SIG-M5 (cell line): ENCODE measurements around the gene CRYBB2.
"Not testable (repeated sequence)": the region's sequence is repeated elsewhere in the genome, so short reads cannot be mapped to it uniquely, and the experiment has no call there.

Experiments used
- DNase-seq: peaks from one replicate; lab custom pipeline; 2025; lab: John Stamatoyannopoulos, UW

CRYBB2 gene, protein sequence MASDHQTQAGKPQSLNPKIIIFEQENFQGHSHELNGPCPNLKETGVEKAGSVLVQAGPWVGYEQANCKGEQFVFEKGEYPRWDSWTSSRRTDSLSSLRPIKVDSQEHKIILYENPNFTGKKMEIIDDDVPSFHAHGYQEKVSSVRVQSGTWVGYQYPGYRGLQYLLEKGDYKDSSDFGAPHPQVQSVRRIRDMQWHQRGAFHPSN

GRCh38 chr22:25219211-25219689, at the start of gene CRYBB2:
TSS of gene CRYBB2 (plus strand) at chr22:25219639. CDS start at chr22:25221430, 1,791 bp downstream.
- DNase-seq, result no peak

DNA sequence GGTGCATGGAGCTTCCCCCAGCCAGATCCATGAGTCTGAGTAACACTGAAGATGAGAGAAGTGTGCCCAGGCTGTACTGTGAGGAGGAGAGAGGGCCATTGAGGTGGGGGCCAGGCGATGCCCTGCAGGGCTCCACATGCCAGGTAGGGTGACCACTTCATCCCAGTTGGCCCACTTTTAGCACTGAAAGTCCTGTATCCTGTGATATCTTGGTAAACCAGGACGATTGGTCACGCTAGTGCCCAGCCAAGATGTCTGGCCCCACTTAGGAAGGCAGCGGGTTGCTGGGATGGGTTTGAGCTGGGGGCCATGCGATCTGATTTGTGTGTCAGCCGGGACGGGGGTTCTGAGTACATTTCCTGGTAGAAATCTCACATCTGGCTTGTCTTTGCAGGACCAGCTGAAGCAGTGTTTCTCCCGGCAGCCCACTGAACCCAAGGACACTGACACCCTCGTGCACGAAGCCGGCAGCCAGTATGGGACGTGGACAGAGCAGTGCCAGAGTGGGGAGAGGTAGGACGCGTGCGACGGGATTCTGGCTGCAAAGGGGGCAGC, 48.9 kb upstream of the CRYBB2 start:
- no peak for DNase-seq

DNA sequence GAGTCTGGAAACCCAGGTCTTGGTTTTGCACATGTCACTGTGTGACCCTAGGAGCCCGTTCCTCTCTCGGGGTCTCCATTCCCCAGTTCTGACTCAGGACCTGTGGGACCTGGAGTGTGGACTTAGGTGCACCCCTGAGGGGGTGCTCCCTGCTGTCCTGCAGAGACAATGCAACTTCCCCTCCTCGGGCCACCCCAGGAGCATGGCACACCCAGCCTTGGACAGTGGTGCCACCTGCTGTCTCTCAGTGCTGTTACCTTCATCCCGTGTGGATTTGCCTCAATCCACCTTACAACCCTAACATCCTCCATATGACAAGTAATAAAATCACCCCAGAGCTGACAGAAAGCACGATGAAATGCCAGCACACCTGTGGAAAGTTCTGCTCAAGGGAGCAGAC, 47.3 kb upstream of the CRYBB2 start:
- DNase-seq, result no peak

DNA sequence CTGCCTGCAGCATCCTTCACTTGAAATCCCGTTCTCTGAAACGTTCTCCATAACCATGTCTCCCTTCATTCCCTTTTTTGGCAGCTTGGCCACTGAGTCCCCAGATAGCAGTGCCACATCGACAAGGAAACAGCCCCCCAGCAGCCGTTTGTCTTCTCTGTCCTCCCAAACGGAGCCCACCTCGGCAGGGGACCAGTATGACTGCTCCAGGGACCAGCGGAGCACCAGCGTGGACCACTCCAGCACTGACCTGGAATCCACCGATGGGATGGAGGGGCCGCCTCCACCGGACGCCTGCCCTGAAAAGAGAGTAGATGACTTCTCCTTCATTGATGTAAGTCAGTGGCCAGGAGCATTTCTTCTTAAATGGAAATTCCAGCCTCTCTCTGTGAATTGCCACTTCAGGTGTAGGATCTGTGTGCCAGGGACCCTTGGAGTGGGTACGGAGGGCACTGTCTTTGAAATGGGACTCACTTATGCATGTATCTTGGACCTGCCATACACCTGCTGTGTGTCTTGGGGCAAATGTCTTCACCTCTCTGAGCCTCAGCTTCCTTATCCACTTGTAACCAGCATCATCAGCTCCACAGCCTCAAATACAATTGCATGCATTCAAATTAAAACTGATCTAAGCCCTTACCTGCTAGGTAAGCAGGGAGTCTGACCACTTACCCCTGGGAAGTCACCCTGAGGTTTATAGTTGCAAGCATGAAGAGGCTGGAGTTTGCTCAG, 45.1 kb upstream of the CRYBB2 start:
- DNase-seq, result no peak

- no peak for DNase-seq
Measured at GRCh38 chr22:25174888-25175411, 44.5 kb upstream of the CRYBB2 start.

DNA sequence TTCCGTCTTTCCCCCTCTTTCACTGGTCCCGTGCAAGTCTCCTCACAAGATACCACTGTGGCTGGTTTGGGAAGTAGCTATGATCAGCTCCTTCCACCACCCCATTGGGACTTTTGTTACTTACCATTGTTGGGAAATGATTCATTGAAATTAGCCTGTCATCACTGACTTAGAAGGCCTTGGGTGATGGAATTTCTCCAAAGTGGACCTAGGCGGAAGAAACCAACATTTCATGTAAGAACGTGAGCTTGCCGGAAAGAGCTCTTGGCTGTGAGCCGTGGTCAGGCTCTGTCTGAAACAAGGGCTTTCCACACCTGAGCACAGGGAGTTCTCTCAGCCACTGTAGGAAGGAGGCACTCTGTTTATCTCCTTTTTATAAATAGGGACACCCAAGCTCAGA, 43.3 kb upstream of the CRYBB2 start:
- no peak for DNase-seq

DNA sequence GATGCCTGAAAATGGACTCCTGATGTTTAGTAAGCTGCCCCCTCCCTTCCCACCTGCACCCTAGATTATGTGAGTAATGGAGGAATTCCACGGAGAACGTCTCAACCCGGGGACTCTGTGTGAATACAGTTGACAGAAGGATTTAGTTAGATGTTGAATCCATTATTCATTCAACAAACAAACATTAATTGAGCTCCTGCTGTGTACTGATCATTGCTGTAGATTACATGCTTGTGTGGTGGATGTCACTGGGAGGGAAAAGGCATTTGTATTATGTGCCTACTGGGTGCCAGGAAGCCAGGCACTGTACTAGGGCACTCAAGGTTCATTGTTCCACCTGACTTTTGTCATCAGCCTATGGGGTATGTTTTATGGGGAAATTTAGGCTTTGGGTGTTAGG, 42.6 kb upstream of the CRYBB2 start:
- no peak for DNase-seq

DNA sequence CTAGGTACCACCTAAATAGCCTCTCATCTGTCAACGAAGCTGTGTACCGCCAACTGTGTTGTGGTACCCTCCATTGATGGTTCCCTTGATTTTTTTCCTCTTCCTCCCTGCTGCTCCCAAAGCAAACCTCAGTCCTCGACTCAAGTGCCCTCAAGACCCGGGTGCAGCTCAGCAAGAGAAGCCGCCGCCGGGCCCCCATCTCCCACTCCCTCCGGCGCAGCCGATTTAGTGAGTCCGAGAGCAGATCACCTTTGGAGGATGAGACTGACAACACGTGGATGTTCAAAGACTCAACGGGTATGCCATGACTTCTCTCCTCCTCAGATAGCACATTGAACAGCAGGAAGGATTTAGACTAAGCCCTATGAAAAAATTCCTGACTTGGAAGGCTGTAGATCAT, 42.2 kb upstream of the CRYBB2 start:
- no peak for DNase-seq

DNA sequence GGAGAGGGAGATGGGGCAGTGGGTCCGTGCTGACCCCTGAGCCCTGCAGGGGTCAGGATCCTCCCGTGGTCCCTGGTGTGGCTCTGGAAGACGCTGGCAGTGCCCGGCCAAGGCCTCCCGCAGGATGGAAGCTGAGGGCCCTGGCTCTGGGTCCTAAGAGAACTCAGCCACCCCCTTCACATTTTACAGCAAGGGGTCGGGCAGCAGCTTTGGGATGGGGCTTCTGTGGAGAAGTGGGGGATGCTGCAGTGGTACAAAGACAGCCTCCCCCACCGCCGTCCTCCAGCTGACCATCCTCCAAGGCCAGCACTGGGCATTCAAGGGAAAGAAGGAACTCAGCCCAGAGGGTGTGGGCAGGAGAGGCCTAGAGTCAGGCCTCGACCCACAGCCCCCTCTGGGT, 41.5 kb upstream of the CRYBB2 start:
- no peak for DNase-seq

DNA sequence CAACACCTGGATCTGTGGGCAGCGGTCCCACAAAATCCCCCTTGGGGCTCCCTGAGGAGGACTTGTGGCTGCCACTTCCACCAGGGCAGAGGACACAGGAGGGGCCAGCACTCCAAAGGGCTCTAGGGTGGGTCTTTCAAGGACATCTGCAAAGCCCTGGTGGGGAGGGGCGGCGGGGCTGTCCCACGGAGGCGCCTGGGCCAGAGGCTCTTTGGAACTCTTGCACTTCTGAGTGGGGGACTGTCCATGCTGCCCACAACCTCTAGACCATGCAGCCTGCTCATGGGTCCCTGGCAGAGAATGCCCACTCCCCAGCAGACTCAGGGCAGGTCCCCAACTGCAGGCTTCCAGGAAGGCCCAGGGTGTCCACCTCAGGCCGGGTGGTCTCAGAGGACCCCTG, 41.1 kb upstream of the CRYBB2 start:
- DNase-seq, result not testable (repeated sequence)

GRCh38 chr22:25178869-25179631, 40.4 kb upstream of the CRYBB2 start:
- DNase-seq, result not testable (repeated sequence)

GRCh38 chr22:25182131-25183110, 37.0 kb upstream of the CRYBB2 start:
- no peak for DNase-seq

DNA sequence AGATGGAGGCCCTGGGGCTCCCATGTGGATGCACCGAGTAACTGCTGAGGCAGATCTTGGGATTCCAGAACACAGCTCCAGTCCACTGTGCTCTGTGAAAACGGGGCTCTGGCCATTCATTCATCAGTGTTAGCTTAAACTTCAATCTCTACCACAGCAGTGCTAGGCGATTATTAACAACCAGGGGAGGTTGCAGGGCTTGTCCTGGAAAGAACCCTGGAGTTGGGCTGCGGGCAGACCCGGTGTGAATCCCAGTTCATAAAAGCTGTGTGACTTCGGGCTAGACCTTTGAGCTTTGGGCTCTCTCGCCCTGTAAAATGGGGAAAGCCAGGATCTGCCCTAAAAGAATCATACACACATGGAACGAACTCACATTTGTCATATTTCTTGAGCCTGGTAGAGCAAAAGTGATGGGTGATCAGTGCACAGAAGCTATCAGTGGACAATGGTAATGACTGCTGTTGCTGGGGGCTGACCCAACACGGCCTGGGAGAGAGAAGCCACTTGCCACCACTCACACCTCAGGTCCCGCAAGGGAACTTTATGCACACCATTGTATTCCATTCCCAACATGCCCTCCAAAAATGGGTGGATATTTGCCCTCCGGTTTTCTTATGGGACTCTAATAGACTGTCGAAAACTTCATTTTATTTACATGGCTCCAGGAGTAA, 35.4 kb upstream of the CRYBB2 start:
- no peak for DNase-seq

- DNase-seq, result no peak
Measured at GRCh38 chr22:25186140-25186539, 33.3 kb upstream of the CRYBB2 start.

- no peak for DNase-seq
Measured at GRCh38 chr22:25187469-25187868, 32.0 kb upstream of the CRYBB2 start.

DNA sequence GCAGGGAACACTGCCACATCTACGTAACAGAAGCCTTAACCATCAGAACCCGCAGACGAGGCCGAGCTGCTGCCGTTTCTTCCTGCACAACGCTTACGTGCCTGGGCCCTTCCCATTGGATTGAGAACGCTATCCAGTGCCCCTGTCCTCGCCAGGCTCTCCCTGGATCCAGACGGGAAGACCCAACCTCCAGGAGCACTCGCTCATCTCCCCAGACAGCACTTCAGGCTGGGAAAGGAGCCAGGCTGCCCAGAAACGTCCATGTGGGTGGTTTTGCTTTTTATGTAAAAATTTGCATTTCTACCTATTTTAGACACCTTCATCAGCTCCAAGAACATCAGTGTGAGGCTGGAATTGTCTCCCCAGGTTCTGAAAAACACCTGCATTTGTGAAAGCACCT, 27.0 kb upstream of the CRYBB2 start:
- DNase-seq, result no peak

DNA sequence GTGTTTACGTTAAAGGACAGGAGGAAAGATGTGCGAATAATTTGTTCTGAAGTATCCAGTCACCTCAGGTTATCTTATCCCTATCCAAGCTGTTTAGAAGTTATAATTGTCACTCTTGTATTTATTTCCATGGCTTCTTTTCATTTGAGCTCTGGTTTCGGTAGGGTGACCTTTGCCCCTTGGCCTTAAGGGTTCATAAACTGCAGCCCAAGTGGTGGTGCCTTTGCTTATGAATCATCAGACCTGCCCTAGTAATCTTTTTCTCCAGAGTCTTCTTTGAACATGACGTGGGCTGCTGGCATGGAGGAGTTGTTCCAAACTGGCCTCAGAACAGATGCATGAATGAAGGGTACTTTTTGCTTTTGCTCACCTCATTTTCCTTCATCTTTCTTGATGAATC, 26.3 kb upstream of the CRYBB2 start:
- DNase-seq, result no peak

- DNase-seq, result no peak
Measured at GRCh38 chr22:25193548-25193947, 25.9 kb upstream of the CRYBB2 start.

DNA sequence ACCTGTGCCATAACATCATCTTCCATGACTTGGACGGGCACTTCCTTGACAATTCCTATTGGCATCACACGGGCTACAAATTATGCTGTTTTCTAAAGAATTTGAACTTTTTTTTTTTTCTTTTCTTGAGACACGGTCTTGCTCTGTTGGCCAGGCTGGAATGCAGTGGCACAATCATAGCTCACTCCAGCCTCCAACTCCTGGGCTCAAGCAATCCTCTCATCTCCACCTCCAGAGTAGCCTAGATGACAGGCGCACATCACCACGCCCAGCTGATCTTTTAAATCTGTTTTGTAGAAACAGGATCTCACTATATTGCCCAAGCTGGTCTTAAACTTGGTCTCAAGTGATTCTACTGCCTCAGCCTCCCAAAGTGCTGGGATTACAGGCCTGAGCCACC, 23.1 kb upstream of the CRYBB2 start:
- no peak for DNase-seq

DNA sequence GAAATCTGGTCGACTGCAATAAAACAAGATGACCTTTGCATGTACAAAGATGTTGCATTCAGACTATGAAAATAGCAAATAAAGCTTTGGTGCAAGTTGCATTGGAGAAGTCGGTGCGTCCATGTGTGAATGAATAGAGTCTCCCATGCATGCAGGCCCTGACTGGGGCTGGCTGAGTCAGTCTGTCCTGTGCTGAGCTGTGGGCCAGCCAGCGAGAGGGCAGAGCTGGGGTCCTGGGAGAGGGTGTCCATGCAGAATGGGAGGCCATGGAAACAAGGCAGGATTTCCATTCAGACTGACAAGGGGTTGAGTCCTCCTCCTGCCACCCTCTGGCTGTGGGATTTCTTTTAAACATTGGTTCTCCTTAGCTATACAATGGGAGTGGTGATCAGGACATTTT, 22.1 kb upstream of the CRYBB2 start:
- DNase-seq, result no peak
